NCI-H1105 treated with DMSO at 0.1 percent for 48 hours (cell line): ENCODE data around the gene ZNF354C.

Experiments
- DNase-seq: peaks from one replicate; lab custom pipeline; 2025; lab: John Stamatoyannopoulos, UW

Gene ZNF354C

GRCh38 chr5:179113945-179114641, 53.9 kb downstream of the ZNF354C start:
- no peak for DNase-seq

- no peak for DNase-seq
Observed at GRCh38 chr5:179114756-179115155, 54.6 kb downstream of the ZNF354C start.

GRCh38 chr5:179115307-179115706, 55.1 kb downstream of the ZNF354C start:
- DNase-seq, result no peak

GRCh38 chr5:179115845-179116524, 55.8 kb downstream of the ZNF354C start:
- no peak for DNase-seq

GRCh38 chr5:179118338-179118737, 58.2 kb downstream of the ZNF354C start:
- no peak for DNase-seq

GRCh38 chr5:179118756-179119414, 58.7 kb downstream of the ZNF354C start:
- no peak for DNase-seq

GRCh38 chr5:179119415-179120170, 59.4 kb downstream of the ZNF354C start:
- no peak for DNase-seq

- DNase-seq, result no peak
Observed at GRCh38 chr5:179120421-179120861, 60.3 kb downstream of the ZNF354C start.

- no peak for DNase-seq
Observed at GRCh38 chr5:179120951-179121666, 60.9 kb downstream of the ZNF354C start.

- DNase-seq, result no peak
Observed at GRCh38 chr5:179121667-179122111, 61.5 kb downstream of the ZNF354C start.

GRCh38 chr5:179122411-179123108, 62.4 kb downstream of the ZNF354C start:
- DNase-seq, result no peak

GRCh38 chr5:179123109-179123426, 62.9 kb downstream of the ZNF354C start:
- no peak for DNase-seq

GRCh38 chr5:179123491-179124272, 63.5 kb downstream of the ZNF354C start:
- no peak for DNase-seq

- DNase-seq, result no peak
Observed at GRCh38 chr5:179124273-179124852, 64.2 kb downstream of the ZNF354C start.

- no peak for DNase-seq
Observed at GRCh38 chr5:179124853-179125788, 64.9 kb downstream of the ZNF354C start.

- DNase-seq, result no peak
Observed at GRCh38 chr5:179125789-179126505, 65.8 kb downstream of the ZNF354C start.

- DNase-seq, result no peak
Observed at GRCh38 chr5:179126506-179126991, 66.4 kb downstream of the ZNF354C start.
